T-helper 17 cell (primary cell): ENCODE measurements around the gene C20orf204. TPM values are rescaled to one million over a fixed set of nuclear protein-coding genes. Genes with fewer than 3 reads are reported as not detected.
"Not testable (repeated sequence)": the region's sequence is repeated elsewhere in the genome, so short reads cannot be mapped to it uniquely, and the experiment has no call there.

ENCODE experiments used
- ATAC-seq: fragments of 150-1000 bp; cut with Tn5 transposase; 2 replicates; pipeline ENCODE4 v1.10.0; 2021; ENCODE audit warnings: mild to moderate bottlenecking, moderate library complexity
- DNase-seq, 3 donors: peaks; one replicate each; pipeline versions ENCODE4 v3.0.0 to v3.0.0-alpha.2; 2020 to 2021
- H3K9me3 ChIP-seq: one replicate; pipeline ENCODE4 v1.7.0; 2013; ENCODE audit warnings: low read length, mild to moderate bottlenecking; ENCODE audit not compliant: control insufficient read depth, poor library complexity, severe bottlenecking
- H3K27ac Mint-ChIP-seq: one replicate; pipeline ENCODE4 v1.8.0; 2022; ENCODE audit warnings: mild to moderate bottlenecking, moderate library complexity, mixed read lengths
- H3K27me3 Mint-ChIP-seq: one replicate; pipeline ENCODE4 v1.8.0; 2022; ENCODE audit warnings: mixed read lengths
- H3K36me3 Mint-ChIP-seq: one replicate; pipeline ENCODE4 v1.8.0; 2022; ENCODE audit warnings: low read depth, mixed read lengths
- H3K4me1 Mint-ChIP-seq: one replicate; pipeline ENCODE4 v1.8.0; 2022; ENCODE audit warnings: mild to moderate bottlenecking, mixed read lengths
- H3K4me3 Mint-ChIP-seq: one replicate; pipeline ENCODE4 v1.8.0; 2022; ENCODE audit warnings: mild to moderate bottlenecking, moderate library complexity, mixed read lengths
- total RNA-seq, 4 donors: library from RNA in 2 of 4; stranded (reverse) in 2 of 4; gene quantifications; one replicate each; pipeline ENCODE4 v1.2.3 and lab custom pipeline; 2022 to 2026

C20orf204 gene
- total RNA-seq, 2 donors from 2014 or later, result 7.8 to 10.4 TPM

GRCh38 chr20:64086801-64087200 is 50.8 kb downstream of the C20orf204 start:
- no peak for DNase-seq
- no peak for ATAC-seq
- no peaks in the 10 kb centered on the region for H3K27me3 Mint-ChIP-seq
- no peaks in the 10 kb centered on the region for H3K9me3 ChIP-seq
- H3K27ac Mint-ChIP-seq, result no peak overlapping the region
- peaks cover 21% of the 10 kb centered on the region for H3K4me1 Mint-ChIP-seq
- H3K36me3 Mint-ChIP-seq, result peaks cover 2% of the 10 kb centered on the region
- H3K4me3 Mint-ChIP-seq, result no peak overlapping the region

GRCh38 chr20:64087226-64087825 is 51.3 kb downstream of the C20orf204 start:
- not testable (repeated sequence) for ATAC-seq

GRCh38 chr20:64088586-64088985 is 52.6 kb downstream of the C20orf204 start:
- not testable (repeated sequence) for H3K4me3 Mint-ChIP-seq, H3K36me3 Mint-ChIP-seq, DNase-seq, H3K9me3 ChIP-seq, H3K27ac Mint-ChIP-seq, ATAC-seq, H3K27me3 Mint-ChIP-seq
- peaks cover 15% of the 10 kb centered on the region for H3K4me1 Mint-ChIP-seq

More at GRCh38 chr20:64087226-64087825, 51.3 kb downstream of the C20orf204 start:
- H3K4me1 Mint-ChIP-seq, result peaks cover 19% of the 10 kb centered on the region
- H3K9me3 ChIP-seq, H3K27ac Mint-ChIP-seq, DNase-seq, H3K36me3 Mint-ChIP-seq, H3K4me3 Mint-ChIP-seq, H3K27me3 Mint-ChIP-seq: not testable (repeated sequence)

Other genes starting within 250 kb of the C20orf204 start
- under 1 TPM; 0.21 to 0.72 TPM for gene ZBTB46, start 204.9 kb upstream of the C20orf204 start, total RNA-seq
- gene ABHD16B, start 174.7 kb upstream of the C20orf204 start, total RNA-seq, result not detected
- gene TPD52L2, start 170.9 kb upstream of the C20orf204 start, total RNA-seq, result 10 to 100 TPM; 26.9 to 29.9 TPM
- gene DNAJC5, start 141.1 kb upstream of the C20orf204 start, total RNA-seq, result 10 to 100 TPM; 35.7 to 39.0 TPM
- gene UCKL1, start 79.8 kb upstream of the C20orf204 start, total RNA-seq, result 10 to 100 TPM; 41.6 to 42.5 TPM
- gene ZNF512B, start 66.3 kb upstream of the C20orf204 start, total RNA-seq, result 10 to 100 TPM; 17.9 to 18.8 TPM
- 10 to 100 TPM; 17.2 to 20.2 TPM for gene SAMD10, start 56.5 kb upstream of the C20orf204 start, total RNA-seq
- gene PRPF6, start 55.0 kb upstream of the C20orf204 start, total RNA-seq, result 10 to 100 TPM; 63.8 to 64.9 TPM
- gene SOX18, start 13.5 kb downstream of the C20orf204 start, total RNA-seq, result not detected
- gene TCEA2, start 27.0 kb downstream of the C20orf204 start, total RNA-seq, result 10 to 100 TPM; 20.0 to 21.0 TPM
- 10 to 100 TPM; 42.8 to 50.9 TPM for gene RGS19, start 43.3 kb downstream of the C20orf204 start, total RNA-seq
- 1 to 10 TPM; 1.4 to 2.7 TPM for gene OPRL1, start 43.9 kb downstream of the C20orf204 start, total RNA-seq
- gene LKAAEAR1, start 48.2 kb downstream of the C20orf204 start, total RNA-seq, result not detected
- gene NPBWR2, start 71.4 kb downstream of the C20orf204 start, total RNA-seq, result not detected
- gene MYT1, start 128.3 kb downstream of the C20orf204 start, total RNA-seq, result not detected
- gene PCMTD2, start 219.6 kb downstream of the C20orf204 start, total RNA-seq, result 10 to 100 TPM; 70.9 to 71.5 TPM